IMR-90 (cell line): ENCODE results near the gene BCAP31.

Source experiments
- BHLHE40 ChIP-seq: fragments of 150-350 bp; IDR thresholded peaks from 2 replicates; pipeline ENCODE4 v1.6.1; 2016; ENCODE audit warnings: mild to moderate bottlenecking, low read depth, low read length
- CEBPB ChIP-seq: IDR thresholded peaks from 2 replicates; pipeline ENCODE4 v1.6.1; 2012; ENCODE audit warnings: low read depth, low read length, improper control_type of control experiment
- CHD1 ChIP-seq: IDR thresholded peaks from 2 replicates; pipeline ENCODE4 v1.6.1; 2012; ENCODE audit warnings: low read depth, low read length, improper control_type of control experiment
- CTCF ChIP-seq: conservative IDR thresholded peaks from 2 replicates; pipeline ENCODE4 v1.5.1; 2012; ENCODE audit warnings: mild to moderate bottlenecking, low read depth, low read length, improper control_type of control experiment
- MXI1 ChIP-seq: IDR thresholded peaks from 2 replicates; pipeline ENCODE4 v1.6.1; 2012; ENCODE audit warnings: low read depth, mild to moderate bottlenecking, low read length, moderate library complexity, borderline replicate concordance
- POLR2A ChIP-seq: IDR thresholded peaks from 2 replicates; pipeline ENCODE4 v1.6.1; 2012; ENCODE audit warnings: mild to moderate bottlenecking, low read depth, low read length
- RAD21 ChIP-seq: IDR thresholded peaks from 2 replicates; pipeline ENCODE4 v1.6.1; 2012; ENCODE audit warnings: low read length, improper control_type of control experiment
- RFX5 ChIP-seq: IDR thresholded peaks from 2 replicates; pipeline ENCODE4 v1.8.0; 2012; ENCODE audit warnings: low read depth, mild to moderate bottlenecking, low read length, moderate library complexity
- SMC3 ChIP-seq: fragments of 150-350 bp; IDR thresholded peaks from 2 replicates; pipeline ENCODE4 v1.6.1; 2016; ENCODE audit warnings: low read depth, mild to moderate bottlenecking, antibody characterized with exemption, low read length, moderate library complexity
- USF2 ChIP-seq: fragments of 150-350 bp; IDR thresholded peaks from 2 replicates; pipeline ENCODE4 v1.6.1; 2017; ENCODE audit warnings: mild to moderate bottlenecking, antibody characterized with exemption, low read length, low read depth

- no peak for TF ChIP-seq BHLHE40
- TF ChIP-seq CTCF: no peak
- no peak for TF ChIP-seq CEBPB
- no peak for TF ChIP-seq SMC3
- no peak for TF ChIP-seq RFX5
- TF ChIP-seq POLR2A: no peak
- TF ChIP-seq RAD21: no peak
- no peak for TF ChIP-seq CHD1
- no peak for TF ChIP-seq USF2
- no peak for TF ChIP-seq MXI1
Measured at GRCh38 chrX:153673428-153674218, 50.6 kb downstream of the BCAP31 start, which contains the start of gene PNCK.
